ENCODE results near the gene EDDM13. TPM values are rescaled to one million over a fixed set of nuclear protein-coding genes. Genes with fewer than 3 reads are reported as not detected.
A peak's percentile ranks its signal among the peaks of the same experiment; 100 is the strongest.

The EDDM13 gene
- total RNA-seq, 2 experiments from 2014 or later, result not detected

DNA sequence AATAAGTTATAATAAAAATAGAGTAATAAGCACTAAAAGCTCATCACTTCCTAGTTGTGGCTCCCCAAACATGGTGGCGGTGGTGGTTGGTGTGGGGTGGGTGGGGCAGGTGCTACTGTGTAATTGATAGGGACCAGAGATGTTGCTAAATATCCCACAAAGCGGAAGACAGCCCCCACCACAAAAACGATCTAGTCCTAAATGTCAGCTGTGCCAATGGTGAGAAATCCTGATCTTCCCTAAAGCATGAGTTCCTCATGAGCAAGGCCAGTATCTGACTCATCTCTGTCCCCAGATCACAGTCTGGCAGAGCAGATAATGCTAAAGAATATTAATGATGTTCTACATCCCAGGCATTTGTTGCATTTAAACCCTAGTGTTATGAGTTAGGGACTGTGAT, 1.9 kb upstream of the EDDM13 start:
- ATAC-seq (ENCODE audit: poor library complexity) (no peak), DNase-seq (peak in 3 of 14 experiments; percentile 31 to 66 (median 54))
- Mint-ChIP-seq H3K27me3 (no peaks in the 10 kb centered on the region), H3K9me3 (no peaks in the 10 kb centered on the region), H3K4me3 (no peak overlapping the region), H3K4me1 (ENCODE audit: low read depth) (no peaks in the 10 kb centered on the region), H3K36me3 (ENCODE audit: low read depth) (peaks cover 7% of the 10 kb centered on the region), H3K27ac (no peak overlapping the region)
- TF ChIP-seq CTCF (IDR thresholded peaks at IDR 0.05), result no peak
- Histone ChIP-seq H3K4me1 (ENCODE audit: insufficient read depth, low read length) (no peaks in the 10 kb centered on the region), H3K36me3 (ENCODE audit: insufficient read depth, low read length) (no peaks in the 10 kb centered on the region), H3K4me3 (ENCODE audit: low read length) (no peak overlapping the region), H3K27me3 (ENCODE audit: control insufficient read depth in 1 of 2, insufficient read depth in 2 of 2, low read length in 2 of 2) (no peaks in the 10 kb centered on the region), H3K27ac (ENCODE audit: low read depth in 1 of 2, low read length in 2 of 2) (no peak overlapping the region), H3K9me3 (ENCODE audit: control insufficient read depth in 1 of 2, insufficient read depth in 1 of 2, low read length in 2 of 2) (no peaks in the 10 kb centered on the region)
- CTCF ChIA-PET, result no interaction called here
- POLR2A ChIA-PET, result no interaction called here
- intact Hi-C loops (cut with DNase I, micrococcal nuclease), result no loop called here

DNA sequence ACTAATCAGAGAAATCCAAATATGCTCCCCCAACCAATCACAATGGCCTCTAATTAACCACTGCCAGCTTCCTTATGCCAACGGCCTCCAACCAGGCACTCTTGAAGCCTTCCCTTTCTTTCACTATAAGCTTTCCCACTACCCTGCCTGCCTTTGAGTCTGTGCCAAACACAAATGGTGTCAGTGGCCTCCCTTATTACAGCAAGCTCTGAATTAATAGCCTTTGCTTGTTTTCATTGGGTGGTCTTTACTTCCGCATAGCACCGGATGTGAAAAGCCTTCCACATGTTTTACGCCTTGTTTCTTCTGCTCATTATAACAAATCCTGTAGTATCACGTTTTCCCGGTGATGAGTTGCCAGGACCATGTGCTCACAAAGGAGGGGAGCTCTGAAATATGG, 1.4 kb upstream of the EDDM13 start:
- Histone ChIP-seq H3K27me3 (ENCODE audit: control insufficient read depth in 1 of 2, insufficient read depth in 2 of 2, low read length in 2 of 2) (no peaks in the 10 kb centered on the region), H3K27ac (ENCODE audit: low read depth in 1 of 2, low read length in 2 of 2) (no peak overlapping the region), H3K36me3 (ENCODE audit: insufficient read depth, low read length) (no peaks in the 10 kb centered on the region), H3K4me3 (ENCODE audit: low read length) (no peak overlapping the region), H3K9me3 (ENCODE audit: control insufficient read depth in 1 of 2, insufficient read depth in 1 of 2, low read length in 2 of 2) (no peaks in the 10 kb centered on the region), H3K4me1 (ENCODE audit: insufficient read depth, low read length) (no peaks in the 10 kb centered on the region)
- DNase-seq, result no peak
- Mint-ChIP-seq H3K36me3 (ENCODE audit: low read depth) (peaks cover 7% of the 10 kb centered on the region), H3K4me3 (no peak overlapping the region), H3K4me1 (ENCODE audit: low read depth) (no peaks in the 10 kb centered on the region), H3K27ac (no peak overlapping the region), H3K27me3 (no peaks in the 10 kb centered on the region), H3K9me3 (no peaks in the 10 kb centered on the region)
- ChIA-PET POLR2A (no interaction called here), CTCF (no interaction called here)
- no peak for TF ChIP-seq CTCF (IDR thresholded peaks at IDR 0.05)
- intact Hi-C loops (cut with DNase I, micrococcal nuclease), result no loop called here
- ATAC-seq (ENCODE audit: poor library complexity), result no peak

GRCh38 chr19:56273563-56274117, 1.1 kb downstream of the EDDM13 start:
- H3K4me3 Mint-ChIP-seq, result no peak overlapping the region
- no peaks in the 10 kb centered on the region for H3K4me1 Mint-ChIP-seq (ENCODE audit: low read depth)
- Histone ChIP-seq H3K27me3 (ENCODE audit: control insufficient read depth in 1 of 2, insufficient read depth in 2 of 2, low read length in 2 of 2) (no peaks in the 10 kb centered on the region), H3K9me3 (ENCODE audit: control insufficient read depth in 1 of 2, insufficient read depth in 1 of 2, low read length in 2 of 2) (peaks cover 0 to 3% of the 10 kb centered on the region in 2 experiments), H3K4me1 (ENCODE audit: insufficient read depth, low read length) (no peaks in the 10 kb centered on the region), H3K27ac (ENCODE audit: low read depth in 1 of 2, low read length in 2 of 2) (no peak overlapping the region), H3K36me3 (ENCODE audit: insufficient read depth, low read length) (no peaks in the 10 kb centered on the region), H3K4me3 (ENCODE audit: low read length) (no peak overlapping the region)
- intact Hi-C loops (cut with DNase I, micrococcal nuclease), result no loop called here
- peaks cover 19% of the 10 kb centered on the region for H3K36me3 Mint-ChIP-seq (ENCODE audit: low read depth)
- ATAC-seq (ENCODE audit: poor library complexity) (no peak), DNase-seq (no peak)
- ChIA-PET CTCF (interaction anchor here (0.7 kb wide), 1 partner anchor 12 kb away, joined by 3 read pairs; no protein-coding TSS in a partner anchor), POLR2A (no interaction called here)
- TF ChIP-seq CTCF (IDR thresholded peaks at IDR 0.05), result no peak
- no peaks in the 10 kb centered on the region for H3K27me3 Mint-ChIP-seq
- peaks cover 1% of the 10 kb centered on the region for H3K9me3 Mint-ChIP-seq
- H3K27ac Mint-ChIP-seq, result no peak overlapping the region
